IMR-90 (cell line): ENCODE data around the gene SLC4A8. TPM values are rescaled to one million over a fixed set of nuclear protein-coding genes. Genes with fewer than 3 reads are reported as not detected.

Experiments used
- ATAC-seq: fragments of 200-7000 bp; cut with Tn5 transposase; 2 replicates; pipeline ENCODE4 v1.9.1; 2020; ENCODE audit warnings: low read depth, mild to moderate bottlenecking, moderate library complexity
- BruUV-seq: library from RNA; stranded (reverse); fragments of 400-500 nt; replicated peaks from 2 replicates; lab custom pipeline; 2021; lab: Mats Ljungman, UMichigan
- CTCF ChIA-PET: fragments of 300-600 bp; formaldehyde crosslinking; extraction: SDS; loops from one replicate; lab custom pipeline; 2021; ENCODE audit warnings: antibody characterized with exemption; lab: Yijun Ruan, JAX
- POLR2A ChIA-PET: fragments of 300-600 bp; sonication (Branson Sonifier 250); formaldehyde crosslinking; loops from one replicate; lab custom pipeline; 2022; ENCODE audit warnings: antibody characterized with exemption; ENCODE audit not compliant: unreplicated experiment; lab: Charles Lee
- DNase-seq: peaks from one replicate; pipeline ENCODE4 v3.0.0; 2013
- H2AFZ ChIP-seq: replicated peaks from 2 replicates; pipeline ENCODE3; 2013; ENCODE audit warnings: low read length, mild to moderate bottlenecking; ENCODE audit not compliant: poor library complexity
- H2AK5ac ChIP-seq: 2 replicates; pipeline ENCODE4 v1.6.1; 2013; ENCODE audit warnings: low read depth, low read length, inconsistent platforms
- H2AK9ac ChIP-seq: replicated peaks from 2 replicates; pipeline ENCODE3; 2013; ENCODE audit warnings: mild to moderate bottlenecking, low read depth, low read length, moderate library complexity; ENCODE audit not compliant: poor library complexity
- H2BK120ac ChIP-seq: 2 replicates; pipeline ENCODE4 v1.6.1; 2013; ENCODE audit warnings: low read depth, low read length, inconsistent platforms
- H2BK15ac ChIP-seq: 3 replicates; pipeline ENCODE4 v1.6.1; 2013; ENCODE audit warnings: low read depth, low read length, inconsistent platforms
- H2BK20ac ChIP-seq: 2 replicates; pipeline ENCODE4 v1.6.1; 2013; ENCODE audit warnings: low read depth, mild to moderate bottlenecking, inconsistent platforms, low read length, moderate library complexity
- H2BK5ac ChIP-seq: 2 replicates; pipeline ENCODE4 v1.6.1; 2013; ENCODE audit warnings: mild to moderate bottlenecking, low read depth, low read length, inconsistent platforms; ENCODE audit not compliant: poor library complexity, severe bottlenecking
- H3K14ac ChIP-seq: replicated peaks from 2 replicates; pipeline ENCODE4 v1.6.1; 2013; ENCODE audit warnings: low read depth, low read length, inconsistent platforms
- H3K18ac ChIP-seq: 2 replicates; pipeline ENCODE4 v1.6.1; 2013; ENCODE audit warnings: low read depth, low read length, control low read depth
- H3K23ac ChIP-seq: 2 replicates; pipeline ENCODE4 v1.6.1; 2013; ENCODE audit warnings: low read depth, low read length, inconsistent platforms
- H3K27ac ChIP-seq: 2 replicates; pipeline ENCODE4 v1.5.1; 2013; ENCODE audit warnings: mild to moderate bottlenecking, control low read depth, low read length; ENCODE audit not compliant: insufficient read depth
- H3K27me3 ChIP-seq: 2 replicates; pipeline ENCODE4 v1.6.1; 2013; ENCODE audit warnings: low read length; ENCODE audit not compliant: control insufficient read depth, insufficient read depth
- H3K36me3 ChIP-seq: 2 replicates; pipeline ENCODE4 v1.6.1; 2013; ENCODE audit warnings: low read length, mixed read lengths; ENCODE audit not compliant: control insufficient read depth, insufficient read depth
- H3K4ac ChIP-seq: 2 replicates; pipeline ENCODE4 v1.6.1; 2013; ENCODE audit warnings: low read depth, low read length, inconsistent platforms
- H3K4me1 ChIP-seq: 2 replicates; pipeline ENCODE4 v1.6.1; 2013; ENCODE audit warnings: low read length, mixed read lengths; ENCODE audit not compliant: control insufficient read depth, insufficient read depth
- H3K4me2 ChIP-seq: 2 replicates; pipeline ENCODE4 v1.6.1; 2013; ENCODE audit warnings: low read depth, mild to moderate bottlenecking, control low read depth, low read length, moderate library complexity
- H3K4me3 ChIP-seq: 2 replicates; pipeline ENCODE4 v1.5.1; 2013; ENCODE audit warnings: low read depth, mild to moderate bottlenecking, control low read depth, low read length, moderate library complexity; ENCODE audit not compliant: insufficient read depth
- H3K56ac ChIP-seq: 2 replicates; pipeline ENCODE4 v1.6.1; 2013; ENCODE audit warnings: low read length, inconsistent platforms; ENCODE audit not compliant: insufficient read depth; ENCODE audit errors: extremely low read depth
- H3K79me1 ChIP-seq, 2 experiments: 2 replicates each; pipeline ENCODE4 v1.6.1; 2013; ENCODE audit warnings: low read length in 2 of 2, inconsistent platforms in 1 of 2, low read depth in 1 of 2
- H3K9ac ChIP-seq: 2 replicates; pipeline ENCODE4 v1.6.1; 2013; ENCODE audit warnings: low read depth, low read length, control low read depth
- H3K9me1 ChIP-seq: 2 replicates; pipeline ENCODE4 v1.6.1; 2013; ENCODE audit warnings: low read length, inconsistent platforms; ENCODE audit not compliant: insufficient read depth
- H3K9me3 ChIP-seq: 2 replicates; pipeline ENCODE4 v1.6.1; 2013; ENCODE audit warnings: low read length; ENCODE audit not compliant: control insufficient read depth, insufficient read depth
- H4K20me1 ChIP-seq: 2 replicates; pipeline ENCODE4 v1.6.1; 2013; ENCODE audit warnings: low read length, inconsistent platforms; ENCODE audit not compliant: insufficient read depth
- H4K5ac ChIP-seq: 2 replicates; pipeline ENCODE4 v1.6.1; 2013; ENCODE audit warnings: mild to moderate bottlenecking, low read depth, low read length, control low read depth
- H4K8ac ChIP-seq, 2 experiments: 2 replicates each; pipeline ENCODE4 v1.6.1; 2013; ENCODE audit warnings: low read depth in 2 of 2, low read length in 2 of 2, control low read depth in 1 of 2, inconsistent platforms in 1 of 2
- H4K91ac ChIP-seq: 2 replicates; pipeline ENCODE4 v1.6.1; 2013; ENCODE audit warnings: low read depth, low read length, inconsistent platforms; ENCODE audit not compliant: insufficient read depth
- BHLHE40 ChIP-seq: fragments of 150-350 bp; IDR thresholded peaks from 2 replicates; pipeline ENCODE4 v1.6.1; 2016; ENCODE audit warnings: mild to moderate bottlenecking, low read depth, low read length
- CEBPB ChIP-seq: IDR thresholded peaks from 2 replicates; pipeline ENCODE4 v1.6.1; 2012; ENCODE audit warnings: low read depth, low read length, improper control_type of control experiment
- CHD1 ChIP-seq: IDR thresholded peaks from 2 replicates; pipeline ENCODE4 v1.6.1; 2012; ENCODE audit warnings: low read depth, low read length, improper control_type of control experiment
- FOS ChIP-seq: fragments of 150-350 bp; IDR thresholded peaks from 2 replicates; pipeline ENCODE4 v1.6.1; 2016; ENCODE audit warnings: low read depth, low read length
- MAFK ChIP-seq: IDR thresholded peaks from 2 replicates; pipeline ENCODE4 v1.6.1; 2012; ENCODE audit warnings: low read depth, low read length, improper control_type of control experiment
- MAZ ChIP-seq: IDR thresholded peaks from 2 replicates; pipeline ENCODE4 v1.6.1; 2012; ENCODE audit warnings: low read depth, mild to moderate bottlenecking, low read length, improper control_type of control experiment, moderate library complexity, borderline replicate concordance
- MXI1 ChIP-seq: IDR thresholded peaks from 2 replicates; pipeline ENCODE4 v1.6.1; 2012; ENCODE audit warnings: low read depth, mild to moderate bottlenecking, low read length, moderate library complexity, borderline replicate concordance
- NFE2L2 ChIP-seq: fragments of 150-350 bp; IDR thresholded peaks from 2 replicates; pipeline ENCODE4 v1.6.1; 2016; ENCODE audit warnings: low read depth, mild to moderate bottlenecking, low read length
- POLR2A ChIP-seq: IDR thresholded peaks from 2 replicates; pipeline ENCODE4 v1.6.1; 2012; ENCODE audit warnings: mild to moderate bottlenecking, low read depth, low read length
- RAD21 ChIP-seq: IDR thresholded peaks from 2 replicates; pipeline ENCODE4 v1.6.1; 2012; ENCODE audit warnings: low read length, improper control_type of control experiment
- RCOR1 ChIP-seq: IDR thresholded peaks from 2 replicates; pipeline ENCODE4 v1.6.1; 2012; ENCODE audit warnings: mild to moderate bottlenecking, low read length, improper control_type of control experiment; ENCODE audit not compliant: insufficient replicate concordance
- RFX5 ChIP-seq: IDR thresholded peaks from 2 replicates; pipeline ENCODE4 v1.8.0; 2012; ENCODE audit warnings: low read depth, mild to moderate bottlenecking, low read length, moderate library complexity
- SMC3 ChIP-seq: fragments of 150-350 bp; IDR thresholded peaks from 2 replicates; pipeline ENCODE4 v1.6.1; 2016; ENCODE audit warnings: low read depth, mild to moderate bottlenecking, antibody characterized with exemption, low read length, moderate library complexity
- WGBS, 2 experiments: methylation state at CpG; one replicate each; pipeline versions ENCODE4 v1.1.5 to v1.1.7; 2013; ENCODE audit warnings: missing lambda C conversion rate in 2 of 2; ENCODE audit not compliant: insufficient read length in 1 of 2; ENCODE audit errors: extremely low coverage in 2 of 2; 5-methylcytosine and 5-hydroxymethylcytosine counted together
- dilution Hi-C: fragments of 300-500 bp; cut with HindIII; formaldehyde crosslinking; loops from one replicate; pipeline ENCODE4 v1.14.3; 2018; ENCODE audit warnings: low sequenced_read_pairs; ENCODE audit not compliant: unreplicated experiment
- in situ Hi-C: fragments of 300-500 bp; cut with MboI; formaldehyde crosslinking; loops from 3 replicates; pipeline ENCODE4 v1.14.3; 2019; ENCODE audit warnings: low sequenced_read_pairs, inconsistent platforms, mixed read lengths
- intact Hi-C: fragments of 100-400 bp; cut with micrococcal nuclease; formaldehyde crosslinking; loops from 2 replicates; pipeline ENCODE4 v1.10.0; 2022
- polyA plus RNA-seq, 3 experiments: library from polyadenylated mRNA; depleted of rRNA; stranded (reverse); fragments of >200 nt; gene quantifications; 2 replicates each; pipeline ENCODE4 v1.2.3, GENCODE V29; 2012; ENCODE audit warnings: low replicate concordance in 1 of 3
- total RNA-seq: library from RNA; depleted of rRNA; stranded (reverse); fragments of >200 nt; gene quantifications from 2 replicates; pipeline ENCODE4 v1.2.3, GENCODE V29; 2012
- TF ChIP-seq, protein P1 (sequence below): conservative IDR thresholded peaks from 2 replicates; pipeline ENCODE4 v1.5.1; 2012; ENCODE audit warnings: mild to moderate bottlenecking, low read depth, low read length, improper control_type of control experiment
- TF ChIP-seq, protein P2 (sequence below): fragments of 150-350 bp; IDR thresholded peaks from 2 replicates; pipeline ENCODE4 v1.6.1; 2016; ENCODE audit warnings: low read depth, mild to moderate bottlenecking, low read length, moderate library complexity, borderline replicate concordance
- TF ChIP-seq, protein P3 (sequence below): fragments of 150-350 bp; IDR thresholded peaks from 2 replicates; pipeline ENCODE4 v1.6.1; 2017; ENCODE audit warnings: mild to moderate bottlenecking, antibody characterized with exemption, low read length, low read depth

Gene SLC4A8
- total and polyA plus RNA-seq, 2 of the 4 experiments (the other 2 are of a cell fraction), result 3.1 to 5.2 TPM

DNA sequence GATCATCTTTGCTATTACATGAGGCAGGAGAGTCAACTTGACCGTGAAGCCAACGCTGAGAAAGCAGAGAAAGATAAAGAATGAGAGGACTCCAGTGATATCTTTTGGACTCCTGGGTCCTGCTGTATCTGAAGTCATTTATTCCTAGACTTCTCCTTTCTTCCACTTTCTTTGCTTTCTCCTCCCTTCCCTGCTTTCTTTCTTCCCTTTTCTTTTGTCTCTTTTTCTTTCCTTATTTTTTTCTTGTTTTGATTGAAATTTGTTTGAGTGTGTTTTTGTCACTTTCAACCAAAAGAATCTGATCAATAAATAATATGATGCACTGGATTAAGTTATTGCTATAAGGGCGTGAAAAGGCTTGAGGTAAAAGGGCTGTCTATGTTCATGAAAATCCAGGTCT lies 20.0 kb upstream of the SLC4A8 start:
- no peak overlapping the region for H4K5ac ChIP-seq
- no peak overlapping the region for H3K27ac ChIP-seq
- H3K4me1 ChIP-seq, result no peaks in the 10 kb centered on the region
- H3K27me3 ChIP-seq, result no peaks in the 10 kb centered on the region; the same call in 1 of the 2 replicates
- in situ Hi-C loops, result no loop called here
- no peak overlapping the region for H3K9ac ChIP-seq
- no peak overlapping the region for H4K8ac ChIP-seq
- no peak overlapping the region for H2AK5ac ChIP-seq
- DNase-seq, result no peak
- no peak overlapping the region for H2BK20ac ChIP-seq
- CTCF ChIA-PET, result no interaction called here
- no peaks in the 10 kb centered on the region for H3K9me1 ChIP-seq
- H2BK5ac ChIP-seq, result no peak overlapping the region
- no peak overlapping the region for H2AK9ac ChIP-seq
- H2AFZ ChIP-seq, result no peak overlapping the region
- no peaks in the 10 kb centered on the region for H4K20me1 ChIP-seq
- H3K4me3 ChIP-seq, result no peak overlapping the region
- H3K56ac ChIP-seq, result no peak overlapping the region
- intact Hi-C loops, result no loop called here
- H3K23ac ChIP-seq, result no peak overlapping the region
- H3K4ac ChIP-seq, result no peak overlapping the region
- H3K18ac ChIP-seq, result no peak overlapping the region
- no CpG with 5 or more reads among the region's 3 CpGs for WGBS, 2 experiments
- H3K36me3 ChIP-seq, result no peaks in the 10 kb centered on the region
- H2BK120ac ChIP-seq, result no peak overlapping the region
- no peak overlapping the region for H4K91ac ChIP-seq
- H3K14ac ChIP-seq, result no peak overlapping the region
- no peak overlapping the region for H2BK15ac ChIP-seq
- no peak overlapping the region for H3K4me2 ChIP-seq
- ATAC-seq, result no peak
- H3K9me3 ChIP-seq, result no peaks in the 10 kb centered on the region
- TF ChIP-seq MAZ, result no peak
- TF ChIP-seq CEBPB, result no peak
- no peak for TF ChIP-seq POLR2A
- TF ChIP-seq RCOR1, result no peak
- TF ChIP-seq, protein P1, sequence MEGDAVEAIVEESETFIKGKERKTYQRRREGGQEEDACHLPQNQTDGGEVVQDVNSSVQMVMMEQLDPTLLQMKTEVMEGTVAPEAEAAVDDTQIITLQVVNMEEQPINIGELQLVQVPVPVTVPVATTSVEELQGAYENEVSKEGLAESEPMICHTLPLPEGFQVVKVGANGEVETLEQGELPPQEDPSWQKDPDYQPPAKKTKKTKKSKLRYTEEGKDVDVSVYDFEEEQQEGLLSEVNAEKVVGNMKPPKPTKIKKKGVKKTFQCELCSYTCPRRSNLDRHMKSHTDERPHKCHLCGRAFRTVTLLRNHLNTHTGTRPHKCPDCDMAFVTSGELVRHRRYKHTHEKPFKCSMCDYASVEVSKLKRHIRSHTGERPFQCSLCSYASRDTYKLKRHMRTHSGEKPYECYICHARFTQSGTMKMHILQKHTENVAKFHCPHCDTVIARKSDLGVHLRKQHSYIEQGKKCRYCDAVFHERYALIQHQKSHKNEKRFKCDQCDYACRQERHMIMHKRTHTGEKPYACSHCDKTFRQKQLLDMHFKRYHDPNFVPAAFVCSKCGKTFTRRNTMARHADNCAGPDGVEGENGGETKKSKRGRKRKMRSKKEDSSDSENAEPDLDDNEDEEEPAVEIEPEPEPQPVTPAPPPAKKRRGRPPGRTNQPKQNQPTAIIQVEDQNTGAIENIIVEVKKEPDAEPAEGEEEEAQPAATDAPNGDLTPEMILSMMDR, result no peak
- no peak for TF ChIP-seq NFE2L2
- TF ChIP-seq, protein P2, sequence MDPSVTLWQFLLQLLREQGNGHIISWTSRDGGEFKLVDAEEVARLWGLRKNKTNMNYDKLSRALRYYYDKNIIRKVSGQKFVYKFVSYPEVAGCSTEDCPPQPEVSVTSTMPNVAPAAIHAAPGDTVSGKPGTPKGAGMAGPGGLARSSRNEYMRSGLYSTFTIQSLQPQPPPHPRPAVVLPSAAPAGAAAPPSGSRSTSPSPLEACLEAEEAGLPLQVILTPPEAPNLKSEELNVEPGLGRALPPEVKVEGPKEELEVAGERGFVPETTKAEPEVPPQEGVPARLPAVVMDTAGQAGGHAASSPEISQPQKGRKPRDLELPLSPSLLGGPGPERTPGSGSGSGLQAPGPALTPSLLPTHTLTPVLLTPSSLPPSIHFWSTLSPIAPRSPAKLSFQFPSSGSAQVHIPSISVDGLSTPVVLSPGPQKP, result no peak
- TF ChIP-seq SMC3, result no peak
- TF ChIP-seq BHLHE40, result no peak
- no peak for TF ChIP-seq RAD21
- no peak for TF ChIP-seq CHD1
- TF ChIP-seq, protein P3, sequence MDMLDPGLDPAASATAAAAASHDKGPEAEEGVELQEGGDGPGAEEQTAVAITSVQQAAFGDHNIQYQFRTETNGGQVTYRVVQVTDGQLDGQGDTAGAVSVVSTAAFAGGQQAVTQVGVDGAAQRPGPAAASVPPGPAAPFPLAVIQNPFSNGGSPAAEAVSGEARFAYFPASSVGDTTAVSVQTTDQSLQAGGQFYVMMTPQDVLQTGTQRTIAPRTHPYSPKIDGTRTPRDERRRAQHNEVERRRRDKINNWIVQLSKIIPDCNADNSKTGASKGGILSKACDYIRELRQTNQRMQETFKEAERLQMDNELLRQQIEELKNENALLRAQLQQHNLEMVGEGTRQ, result no peak
- no peak for TF ChIP-seq MXI1
- no peak for TF ChIP-seq RFX5
- no peak for TF ChIP-seq MAFK
- TF ChIP-seq FOS, result no peak
- POLR2A ChIA-PET, result no interaction called here
- BruUV-seq, result no TSS peak
- dilution Hi-C loops, result no loop called here
- no peaks in the 10 kb centered on the region; a peak in 1 of 4 replicates for H3K79me1 ChIP-seq
